Measurements from ENCODE around the gene CYP2W1.
"Not testable (repeated sequence)": the region's sequence is repeated elsewhere in the genome, so short reads cannot be mapped to it uniquely, and the experiment has no call there.

The CYP2W1 gene

GRCh38 chr7:983004-983615 is at the start of gene CYP2W1:
CYP2W1 (plus strand) TSS chr7:983181; CDS start chr7:983212, 31 bp downstream.
- no peak for DNase-seq (ENCODE audit: low spot score)

GRCh38 chr7:934469-935163 is 48.4 kb upstream of the CYP2W1 start:
- no peak for DNase-seq (ENCODE audit: low spot score)

- no peak for DNase-seq (ENCODE audit: low spot score)
These were observed 47.7 kb upstream of the CYP2W1 start for GRCh38 chr7:935164-935873.

- DNase-seq (ENCODE audit: low spot score): no peak
These were observed 47.1 kb upstream of the CYP2W1 start for GRCh38 chr7:935874-936385.

GRCh38 chr7:936386-937054 is 46.5 kb upstream of the CYP2W1 start:
- no peak for DNase-seq (ENCODE audit: low spot score)

GRCh38 chr7:937856-938484 is 45.0 kb upstream of the CYP2W1 start:
- DNase-seq (ENCODE audit: low spot score): no peak

- no peak for DNase-seq (ENCODE audit: low spot score)
These were observed 44.3 kb upstream of the CYP2W1 start for GRCh38 chr7:938546-939185.

- DNase-seq (ENCODE audit: low spot score): no peak
These were observed 43.1 kb upstream of the CYP2W1 start for GRCh38 chr7:939843-940242.

GRCh38 chr7:940599-941408 is 42.2 kb upstream of the CYP2W1 start:
- DNase-seq (ENCODE audit: low spot score): no peak

- DNase-seq (ENCODE audit: low spot score): not testable (repeated sequence)
These were observed 39.2 kb upstream of the CYP2W1 start for GRCh38 chr7:943793-944192.

GRCh38 chr7:944744-945143 is 38.2 kb upstream of the CYP2W1 start:
- DNase-seq (ENCODE audit: low spot score): no peak

- no peak for DNase-seq (ENCODE audit: low spot score)
These were observed 37.8 kb upstream of the CYP2W1 start for GRCh38 chr7:945147-945555.

GRCh38 chr7:945556-946255 is 37.3 kb upstream of the CYP2W1 start:
- no peak for DNase-seq (ENCODE audit: low spot score)

GRCh38 chr7:946256-946996 is 36.6 kb upstream of the CYP2W1 start:
- DNase-seq (ENCODE audit: low spot score): no peak

GRCh38 chr7:947391-948210 is 35.4 kb upstream of the CYP2W1 start:
- no peak for DNase-seq (ENCODE audit: low spot score)

GRCh38 chr7:949021-949934 is 33.7 kb upstream of the CYP2W1 start:
- DNase-seq (ENCODE audit: low spot score): no peak

GRCh38 chr7:951881-952547 is 31.0 kb upstream of the CYP2W1 start:
- no peak for DNase-seq (ENCODE audit: low spot score)
